HG02759 (cell line): ENCODE measurements around the gene SMARCB1.

Experiments used
- ATAC-seq: cut with Tn5 transposase; IDR thresholded peaks from one replicate; pipeline ENCODE4 v1.9.1; 2021; ENCODE audit warnings: mild to moderate bottlenecking, moderate library complexity; ENCODE audit not compliant: unreplicated experiment

Gene SMARCB1

DNA sequence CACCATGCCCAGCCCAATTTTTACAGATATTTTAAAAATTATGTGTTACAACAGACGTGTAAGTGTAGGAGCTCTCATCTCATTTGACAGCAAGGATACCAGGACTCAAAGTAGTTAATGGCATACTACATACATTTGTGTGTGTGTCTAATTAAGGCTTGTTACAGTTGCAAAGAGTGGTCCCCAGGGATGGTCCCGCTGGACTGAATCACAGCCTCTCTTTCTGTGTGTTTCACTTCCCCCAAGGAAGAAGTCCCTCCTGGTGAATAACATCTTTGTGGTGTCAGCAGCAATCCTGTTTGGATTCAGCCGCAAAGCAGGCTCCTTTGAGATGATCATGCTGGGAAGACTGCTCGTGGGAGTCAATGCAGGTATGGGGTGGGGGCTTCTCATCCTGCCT, 88.1 kb downstream of the SMARCB1 start:
- ATAC-seq, result no peak

- no peak for ATAC-seq
Measured at GRCh38 chr22:23875801-23876200, 89.0 kb downstream of the SMARCB1 start.

GRCh38 chr22:23877566-23877965, 90.8 kb downstream of the SMARCB1 start:
- ATAC-seq, result no peak

- ATAC-seq, result no peak
Measured at GRCh38 chr22:23878219-23878618, 91.5 kb downstream of the SMARCB1 start.

GRCh38 chr22:23882370-23882769, 95.6 kb downstream of the SMARCB1 start:
- no peak for ATAC-seq

DNA sequence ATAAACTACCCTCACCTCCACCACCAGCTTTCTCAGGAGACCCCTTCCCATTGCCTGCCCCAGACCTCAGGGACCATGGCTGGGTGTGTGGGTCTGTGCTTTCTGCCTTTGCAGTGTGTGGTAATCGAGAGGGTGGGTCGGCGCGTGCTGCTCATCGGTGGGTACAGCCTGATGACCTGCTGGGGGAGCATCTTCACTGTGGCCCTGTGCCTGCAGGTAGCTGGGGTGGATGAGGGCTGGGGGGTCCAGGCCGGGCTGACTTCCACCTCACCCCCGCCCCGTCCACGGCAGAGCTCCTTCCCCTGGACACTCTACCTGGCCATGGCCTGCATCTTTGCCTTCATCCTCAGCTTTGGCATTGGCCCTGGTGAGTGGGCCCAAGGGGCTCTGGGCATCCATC, 96.9 kb downstream of the SMARCB1 start:
- no peak for ATAC-seq

GRCh38 chr22:23884140-23884539, 97.4 kb downstream of the SMARCB1 start:
- ATAC-seq, result no peak
